HepG2 (cell line): ENCODE measurements around the gene FUT1. TPM values are rescaled to one million over a fixed set of nuclear protein-coding genes. Genes with fewer than 3 reads are reported as not detected.

Experiments
- ATAC-seq: fragments of 200-7000 bp; cut with Tn5 transposase; 3 replicates; pipeline ENCODE4 v1.9.1; 2020; ENCODE audit warnings: mild to moderate bottlenecking, moderate library complexity
- Bru-seq: library from RNA; stranded (reverse); fragments of 400-500 nt; gene quantifications from one replicate; lab custom pipeline; 2021; lab: Mats Ljungman, UMichigan
- BruChase-seq, 2 experiments: library from RNA; stranded (reverse); fragments of 400-500 nt; gene quantifications; one replicate each; lab custom pipeline; 2021; lab: Mats Ljungman, UMichigan
- BruUV-seq: library from RNA; stranded (reverse); fragments of 400-500 nt; replicated peaks from 2 replicates; lab custom pipeline; 2021; lab: Mats Ljungman, UMichigan
- CTCF ChIA-PET: fragments of 300-600 bp; formaldehyde crosslinking; extraction: SDS; loops from one replicate; lab custom pipeline; 2021; ENCODE audit warnings: low total read pairs, inconsistent platforms, low intra/inter-chr PET ratio; lab: Yijun Ruan, JAX
- POLR2A ChIA-PET: fragments of 350-600 bp; sonication (Branson Sonifier 250); formaldehyde crosslinking; loops from one replicate; lab custom pipeline; 2020; ENCODE audit warnings: antibody characterized with exemption, inconsistent platforms; lab: Yijun Ruan, JAX
- DNase-seq: peaks from one replicate; pipeline ENCODE4 v3.0.0-alpha.2; 2015; ENCODE audit warnings: low spot score
- FAIRE-seq: peaks from 3 replicates; lab custom pipeline; 2011; peaks lifted over from hg19 to GRCh38; lab: Jason Lieb, UNC
- H2AFZ ChIP-seq: one replicate; pipeline ENCODE4 v1.6.1; 2011; ENCODE audit warnings: low read length, inconsistent platforms
- H3K27ac ChIP-seq: fragments of 300-600 bp; 3 replicates; pipeline ENCODE4 v1.8.0; 2011; ENCODE audit warnings: mixed run types, mild to moderate bottlenecking, mixed read lengths, low read length, inconsistent platforms; ENCODE audit not compliant: insufficient read depth; ENCODE audit errors: extremely low read length
- H3K27me3 ChIP-seq, 2 experiments: fragments of 200-600 bp in 1 of 2; 2 replicates in 1 of 2; 3 replicates in 1 of 2; pipeline versions ENCODE4 v1.6.0 to v1.8.0; 2011; ENCODE audit warnings: low read length in 2 of 2, mild to moderate bottlenecking in 2 of 2, moderate library complexity in 2 of 2, inconsistent platforms in 1 of 2; ENCODE audit not compliant: insufficient read depth in 2 of 2, control insufficient read depth in 1 of 2
- H3K36me3 ChIP-seq, 2 experiments: fragments of 200-600 bp in 1 of 2; replicated peaks in 1 of 2; 2 replicates in 1 of 2; 3 replicates in 1 of 2; pipeline versions ENCODE4 v1.5.1 to v1.8.0; 2011; ENCODE audit warnings: low read length in 2 of 2, inconsistent platforms in 1 of 2; ENCODE audit not compliant: insufficient read depth in 2 of 2, control insufficient read depth in 1 of 2
- H3K4me1 ChIP-seq: 2 replicates; pipeline ENCODE4 v1.5.1; 2012; ENCODE audit warnings: low read length, inconsistent platforms; ENCODE audit not compliant: insufficient read depth
- H3K4me2 ChIP-seq: 2 replicates; pipeline ENCODE4 v1.6.0; 2011; ENCODE audit warnings: low read depth, low read length, inconsistent platforms
- H3K4me3 ChIP-seq, 3 experiments: fragments of 200-600 bp in 1 of 3; sonication (generic), shearing (Covaris generic) in 1 of 3; replicated peaks in 1 of 3; 2 replicates each; pipeline ENCODE4 v1.5.1; 2011 to 2016; ENCODE audit warnings: low read length in 3 of 3, inconsistent platforms in 2 of 3, low read depth in 2 of 3, mild to moderate bottlenecking in 2 of 3, control low read depth in 1 of 3, mixed read lengths in 1 of 3; ENCODE audit not compliant: insufficient read depth in 1 of 3
- H3K79me2 ChIP-seq: one replicate; pipeline ENCODE4 v1.6.1; 2011; ENCODE audit warnings: low read length, inconsistent platforms; ENCODE audit not compliant: insufficient read depth
- H3K9ac ChIP-seq: 2 replicates; pipeline ENCODE4 v1.6.0; 2011; ENCODE audit warnings: mild to moderate bottlenecking, low read depth, low read length, inconsistent platforms; ENCODE audit not compliant: insufficient read depth
- H3K9me3 ChIP-seq: 2 replicates; pipeline ENCODE4 v1.5.1; 2012; ENCODE audit warnings: mild to moderate bottlenecking, low read length
- H4K20me1 ChIP-seq: 2 replicates; pipeline ENCODE4 v1.6.0; 2011; ENCODE audit warnings: inconsistent platforms, mild to moderate bottlenecking, low read length, moderate library complexity; ENCODE audit not compliant: insufficient read depth
- ZBTB33 ChIP-seq: sonication (generic); formaldehyde crosslinking; IDR thresholded peaks from 2 replicates; pipeline ENCODE4 v1.4.0; 2020; ENCODE audit warnings: missing genetic modification reagents
- WGBS: methylation state at CpG from one replicate; pipeline ENCODE4 v1.1.6; 2017; ENCODE audit warnings: low lambda C conversion rate; 5-methylcytosine and 5-hydroxymethylcytosine counted together
- in situ Hi-C: cut with HindIII; loops from 2 replicates; pipeline ENCODE4 v1.10.0; 2017; ENCODE audit warnings: low pct_unique_long_range_greater_than_20kb; ENCODE audit not compliant: extremely low pct_ligation_motif_present
- intact Hi-C: fragments of 100-400 bp; cut with micrococcal nuclease; formaldehyde crosslinking; loops from one replicate; pipeline ENCODE4 v1.10.0; 2022; ENCODE audit not compliant: unreplicated experiment
- long read RNA-seq, 2 experiments: library from RNA in 1 of 2; library from polyadenylated mRNA in 1 of 2; stranded (forward) in 1 of 2; unstranded in 1 of 2; transcript quantifications; one replicate each; pipeline ENCODE4 v2.0.0, GENCODE V29; 2019 to 2022
- polyA minus RNA-seq, 3 experiments: library from RNA; depleted of rRNA, polyadenylated mRNA; stranded (reverse); fragments of >200 nt; gene quantifications; 2 replicates each; pipeline ENCODE4 v1.2.3, GENCODE V29; 2011; ENCODE audit warnings: low replicate concordance in 1 of 3
- polyA plus RNA-seq, 8 experiments: library from polyadenylated mRNA; depleted of rRNA in 3 of 8; stranded (reverse) in 7 of 8; unstranded in 1 of 8; fragments of >200 nt; fragmentation: Illumina TruSeq in 4 of 8; extraction: Trizol in 4 of 8; gene quantifications; 2 replicates each; pipeline versions ENCODE4 v1.2.1 to v1.2.3, GENCODE V29; 2011 to 2016; ENCODE audit warnings: low read depth in 4 of 8, missing spikeins in 1 of 8, mixed read lengths in 1 of 8; ENCODE audit not compliant: insufficient read depth in 1 of 8
- total RNA-seq, 5 experiments: library from RNA; depleted of rRNA; stranded (reverse); fragments of >200 nt; fragmentation: Illumina TruSeq; extraction: Trizol; gene quantifications; 2 replicates each; pipeline ENCODE4 v1.2.3, GENCODE V29; 2016; ENCODE audit warnings: low read depth in 1 of 5
- TF ChIP-seq, protein P1 (sequence below): sonication (generic); formaldehyde crosslinking; IDR thresholded peaks from 2 replicates; pipeline ENCODE4 v1.8.1; 2023; ENCODE audit warnings: mild to moderate bottlenecking, missing genetic modification reagents

FUT1 gene
- 0.07 TPM in 2 replicates for total RNA-seq (2016; rRNA removed; fragmentation: Illumina TruSeq; extraction: Trizol)
- not detected in 2 replicates for total RNA-seq (2016; cell fraction: cytosol; rRNA removed; fragmentation: Illumina TruSeq; extraction: Trizol; ENCODE audit: low read depth)
- 0.09 TPM in 1 of 2 replicates, not detected in the other for total RNA-seq (2016; cell fraction: insoluble cytoplasmic fraction; rRNA removed; fragmentation: Illumina TruSeq; extraction: Trizol)
- 0.07 and 0.09 TPM in 2 replicates for total RNA-seq (2016; cell fraction: membrane; rRNA removed; fragmentation: Illumina TruSeq; extraction: Trizol)
- total RNA-seq (2016; cell fraction: nucleus; rRNA removed; fragmentation: Illumina TruSeq; extraction: Trizol): 0.09 TPM in 1 of 2 replicates, not detected in the other
- polyA plus RNA-seq (2011; rRNA removed): 1.1 and 1.5 TPM in 2 replicates
- polyA plus RNA-seq (2011; cell fraction: cytosol; rRNA removed): 0.71 and 0.98 TPM in 2 replicates
- 2.0 and 2.5 TPM in 2 replicates for polyA plus RNA-seq (2011; cell fraction: nucleus; rRNA removed)
- polyA plus RNA-seq (2012): 0.47 and 1.7 TPM in 2 replicates
- not detected in 2 replicates for polyA plus RNA-seq (2016; cell fraction: cytosol; fragmentation: Illumina TruSeq; extraction: Trizol; ENCODE audit: low read depth)
- polyA plus RNA-seq (2016; cell fraction: insoluble cytoplasmic fraction; fragmentation: Illumina TruSeq; extraction: Trizol; ENCODE audit: low read depth): not detected in 2 replicates
- polyA plus RNA-seq (2016; cell fraction: membrane; fragmentation: Illumina TruSeq; extraction: Trizol; ENCODE audit: low read depth): 0.14 TPM in 1 of 2 replicates, not detected in the other
- 0.26 TPM in 1 of 2 replicates, not detected in the other for polyA plus RNA-seq (2016; cell fraction: nucleus; fragmentation: Illumina TruSeq; extraction: Trizol; ENCODE audit: insufficient read depth, low read depth)
- polyA minus RNA-seq (2011; rRNA and poly(A)+ RNA removed; ENCODE audit: low replicate concordance): 1.8 and 2.9 TPM in 2 replicates
- 0.97 and 0.99 TPM in 2 replicates for polyA minus RNA-seq (2011; cell fraction: cytosol; rRNA and poly(A)+ RNA removed)
- polyA minus RNA-seq (2011; cell fraction: nucleus; rRNA and poly(A)+ RNA removed): 0.64 and 1.5 TPM in 2 replicates
- Bru-seq, nascent RNA: percentile 27 among the genes with signal in this experiment
- BruChase-seq, experiment 1, labeled RNA remaining after a 6-hour chase: percentile 42 among the genes with signal in this experiment
- BruChase-seq, experiment 2, labeled RNA remaining after a 2-hour chase: percentile 39 among the genes with signal in this experiment
- long read RNA-seq, experiment 1: 0 reads
- long read RNA-seq, experiment 2, partial matches to known transcripts: 0 of 9 reads
- long read RNA-seq, experiment 2, other reads (novel, unspliced or antisense): 9 of 9 reads

DNA sequence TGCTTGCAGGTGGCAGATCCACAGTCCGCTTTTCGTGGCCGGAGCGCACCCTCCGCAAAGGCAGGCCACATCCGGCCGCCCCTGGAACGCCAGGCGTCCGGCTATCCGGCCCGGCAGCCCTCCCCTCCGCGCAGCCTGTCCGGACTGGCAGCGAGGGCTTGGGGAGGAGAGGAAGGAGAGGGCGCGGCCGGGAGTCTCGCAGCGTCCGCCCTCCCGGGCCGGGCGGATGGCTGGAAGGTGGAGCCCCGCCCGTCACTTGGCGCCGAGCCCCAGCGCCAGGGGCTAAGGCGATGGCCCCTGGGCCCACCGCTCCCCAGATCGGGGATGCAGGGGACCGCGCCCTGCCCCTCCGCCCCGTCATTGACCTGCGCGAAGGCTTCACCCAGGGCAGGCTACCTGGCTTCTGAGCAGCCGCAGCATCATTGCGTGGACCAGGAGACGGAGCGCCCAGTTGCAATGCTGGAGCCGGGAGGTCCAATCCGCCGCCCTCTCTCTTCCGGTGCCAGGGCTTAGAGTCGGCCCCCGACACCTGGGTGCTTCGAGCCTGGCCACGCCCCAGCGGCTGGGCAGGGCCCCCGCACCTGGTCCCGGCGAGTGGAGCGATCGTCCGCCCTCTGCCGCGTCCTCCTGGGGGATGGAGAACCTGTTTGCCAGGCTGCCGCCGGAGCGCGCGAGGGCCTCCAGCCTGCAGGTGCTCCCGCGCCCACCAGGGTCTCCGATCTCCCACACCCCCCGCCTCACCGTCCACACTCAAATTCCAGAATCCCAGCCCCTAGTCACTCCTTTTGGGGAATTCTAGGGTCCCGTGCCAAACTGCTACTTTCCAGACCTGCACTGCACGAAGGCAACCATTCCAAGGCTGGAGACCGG lies at the start of gene FUT1:
Gene FUT1 (minus strand): TSS at position 146 of the 870 bp plus-strand sequence. CDS start 1,360 bp downstream, outside the sequence.
- H3K27ac ChIP-seq: no peak within 1 kb of the TSS
- CTCF ChIA-PET: no interaction called here
- intact Hi-C loops (no loop called here), in situ Hi-C loops (no loop called here)
- H3K4me1 ChIP-seq: peaks cover 42% of the 10 kb centered on the region
- POLR2A ChIA-PET: no interaction called here
- TF ChIP-seq, protein P1, sequence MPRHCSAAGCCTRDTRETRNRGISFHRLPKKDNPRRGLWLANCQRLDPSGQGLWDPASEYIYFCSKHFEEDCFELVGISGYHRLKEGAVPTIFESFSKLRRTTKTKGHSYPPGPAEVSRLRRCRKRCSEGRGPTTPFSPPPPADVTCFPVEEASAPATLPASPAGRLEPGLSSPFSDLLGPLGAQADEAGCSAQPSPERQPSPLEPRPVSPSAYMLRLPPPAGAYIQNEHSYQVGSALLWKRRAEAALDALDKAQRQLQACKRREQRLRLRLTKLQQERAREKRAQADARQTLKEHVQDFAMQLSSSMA (CRISPR knock-in tag): no peak
- TF ChIP-seq ZBTB33 (CRISPR knock-in tag): peak; percentile 96
- ATAC-seq: no peak
- no TSS peak for BruUV-seq
- no peak within 1 kb of the TSS for H3K4me2 ChIP-seq
- no peak within 1 kb of the TSS for H3K9ac ChIP-seq
- H3K4me3 ChIP-seq: no peak within 1 kb of the TSS
- no peaks in the 10 kb centered on the region for H3K79me2 ChIP-seq
- H3K27me3 ChIP-seq: no peaks in the 10 kb centered on the region
- DNase-seq: no peak
- no peaks in the 10 kb centered on the region for H3K9me3 ChIP-seq
- 96% methylated on average over 36 of the region's 73 CpGs for WGBS
- no peaks in the 10 kb centered on the region for H3K36me3 ChIP-seq
- no peak for FAIRE-seq
- H2AFZ ChIP-seq: no peak within 1 kb of the TSS
- no peaks in the 10 kb centered on the region for H4K20me1 ChIP-seq
